HEK293 (cell line): ENCODE measurements around the gene WRAP53.

Experiments used
- CTCF ChIA-PET: fragments of 350-600 bp; formaldehyde crosslinking; extraction: SDS; loops from one replicate; lab custom pipeline; 2021; ENCODE audit warnings: antibody characterized with exemption; lab: Yijun Ruan, JAX
- POLR2A ChIA-PET: fragments of 300-600 bp; formaldehyde crosslinking; extraction: SDS; loops from one replicate; lab custom pipeline; 2020; ENCODE audit warnings: antibody characterized with exemption, inconsistent platforms; lab: Yijun Ruan, JAX
- H3K27ac ChIP-seq: fragments of 200-500 bp; sonication (Bioruptor generic); 2 replicates; pipeline ENCODE4 v1.5.1; 2014; ENCODE audit warnings: low read depth, low read length, control low read depth, inconsistent platforms; ENCODE audit errors: extremely low read depth
- H3K36me3 ChIP-seq, 2 experiments: fragments of 200-500 bp in 1 of 2; sonication (Bioruptor generic) in 1 of 2; 1 replicate in 1 of 2; 2 replicates in 1 of 2; pipeline ENCODE4 v1.5.1; 2014 to 2017; ENCODE audit warnings: inconsistent platforms in 2 of 2, low read length in 2 of 2; ENCODE audit not compliant: control insufficient read depth in 2 of 2, insufficient read depth in 1 of 2
- H3K4me1 ChIP-seq: fragments of 200-500 bp; sonication (Bioruptor generic); 2 replicates; pipeline ENCODE4 v1.5.1; 2014; ENCODE audit warnings: mild to moderate bottlenecking, low read length, inconsistent platforms; ENCODE audit not compliant: control insufficient read depth, insufficient read depth
- H3K4me3 ChIP-seq: 2 replicates; pipeline ENCODE4 v1.5.1; 2011; ENCODE audit warnings: low read depth, mild to moderate bottlenecking, control low read depth, low read length, moderate library complexity
- H3K9me3 ChIP-seq: fragments of 200-500 bp; sonication (Bioruptor generic); 2 replicates; pipeline ENCODE4 v1.5.1; 2014; ENCODE audit warnings: low read depth, low read length, inconsistent platforms; ENCODE audit not compliant: control insufficient read depth, insufficient read depth
- EGR2 ChIP-seq: fragments of 450-650 bp; formaldehyde crosslinking; IDR thresholded peaks from 2 replicates; pipeline ENCODE4 v1.5.1; 2016; ENCODE audit warnings: low read depth, missing biosample characterization, missing genetic modification characterization
- GFI1B ChIP-seq: fragments of 450-650 bp; formaldehyde crosslinking; IDR thresholded peaks from 2 replicates; pipeline ENCODE4 v1.5.1; 2016; ENCODE audit warnings: missing biosample characterization, missing genetic modification characterization
- GLI2 ChIP-seq: fragments of 450-650 bp; formaldehyde crosslinking; IDR thresholded peaks from 2 replicates; pipeline ENCODE4; 2017; ENCODE audit warnings: missing biosample characterization, missing genetic modification characterization, low read depth, borderline replicate concordance
- IKZF3 ChIP-seq: fragments of 450-650 bp; IDR thresholded peaks from 2 replicates; pipeline ENCODE4 v1.5.0; 2018; ENCODE audit warnings: missing biosample characterization, mild to moderate bottlenecking, missing genetic modification characterization, moderate library complexity
- REPIN1 ChIP-seq: fragments of 450-650 bp; formaldehyde crosslinking; IDR thresholded peaks from 2 replicates; pipeline ENCODE4 v1.5.1; 2017; ENCODE audit warnings: missing biosample characterization, missing genetic modification characterization, low read depth
- SALL2 ChIP-seq: fragments of 450-650 bp; formaldehyde crosslinking; IDR thresholded peaks from 2 replicates; pipeline ENCODE4 v1.5.0; 2017; ENCODE audit warnings: missing biosample characterization, mild to moderate bottlenecking, missing genetic modification characterization, borderline replicate concordance
- SCRT1 ChIP-seq: fragments of 450-650 bp; formaldehyde crosslinking; IDR thresholded peaks from 2 replicates; pipeline ENCODE4 v1.5.1; 2016; ENCODE audit warnings: missing biosample characterization, missing genetic modification characterization, borderline replicate concordance
- WT1 ChIP-seq: fragments of 450-650 bp; formaldehyde crosslinking; IDR thresholded peaks from 2 replicates; pipeline ENCODE4 v1.5.1; 2016; ENCODE audit warnings: missing biosample characterization, missing genetic modification characterization
- ZEB2 ChIP-seq: fragments of 450-650 bp; formaldehyde crosslinking; IDR thresholded peaks from 2 replicates; pipeline ENCODE4 v1.5.1; 2016; ENCODE audit warnings: missing biosample characterization, missing genetic modification characterization
- ZNF121 ChIP-seq: fragments of 450-650 bp; formaldehyde crosslinking; IDR thresholded peaks from 2 replicates; pipeline ENCODE4 v1.5.1; 2016; ENCODE audit warnings: missing biosample characterization, missing genetic modification characterization
- ZNF146 ChIP-seq: fragments of 450-650 bp; formaldehyde crosslinking; IDR thresholded peaks from 2 replicates; pipeline ENCODE4 v1.5.1; 2016; ENCODE audit warnings: missing biosample characterization, missing genetic modification characterization
- ZNF19 ChIP-seq: fragments of 450-650 bp; formaldehyde crosslinking; IDR thresholded peaks from 2 replicates; pipeline ENCODE4; 2016; ENCODE audit warnings: missing biosample characterization, missing genetic modification characterization, low read depth
- ZNF274 ChIP-seq, 2 experiments: fragments of 200-500 bp in 1 of 2; fragments of 450-650 bp in 1 of 2; sonication (Bioruptor generic) in 1 of 2; formaldehyde crosslinking in 1 of 2; IDR thresholded peaks; 2 replicates each; pipeline versions ENCODE4 v1.5.1 to v1.6.1; 2014 to 2016; ENCODE audit warnings: borderline replicate concordance in 1 of 2, inconsistent platforms in 1 of 2, low read length in 1 of 2, missing biosample characterization in 1 of 2, missing genetic modification characterization in 1 of 2
- ZNF311 ChIP-seq: fragments of 450-650 bp; formaldehyde crosslinking; IDR thresholded peaks from 2 replicates; pipeline ENCODE4 v1.5.1; 2017; ENCODE audit warnings: missing biosample characterization, missing genetic modification characterization, borderline replicate concordance
- ZNF341 ChIP-seq: fragments of 450-650 bp; formaldehyde crosslinking; IDR thresholded peaks from 2 replicates; pipeline ENCODE4; 2016; ENCODE audit warnings: low read depth, missing biosample characterization, missing genetic modification characterization
- ZNF394 ChIP-seq: fragments of 450-650 bp; formaldehyde crosslinking; IDR thresholded peaks from 2 replicates; pipeline ENCODE4 v1.5.1; 2016; ENCODE audit warnings: missing biosample characterization, missing genetic modification characterization, mild to moderate bottlenecking, moderate library complexity, borderline replicate concordance
- ZNF514 ChIP-seq: fragments of 450-650 bp; formaldehyde crosslinking; IDR thresholded peaks from 2 replicates; pipeline ENCODE4 v1.5.1; 2016; ENCODE audit warnings: missing biosample characterization, missing genetic modification characterization
- ZNF624 ChIP-seq: fragments of 450-650 bp; formaldehyde crosslinking; IDR thresholded peaks from 2 replicates; pipeline ENCODE4 v1.5.1; 2017; ENCODE audit warnings: missing biosample characterization, missing genetic modification characterization
- ZNF629 ChIP-seq: fragments of 450-650 bp; formaldehyde crosslinking; IDR thresholded peaks from 2 replicates; pipeline ENCODE4 v1.5.1; 2017; ENCODE audit warnings: missing biosample characterization, missing genetic modification characterization
- ZNF660 ChIP-seq: fragments of 450-650 bp; IDR thresholded peaks from 2 replicates; pipeline ENCODE4 v1.5.1; 2018; ENCODE audit warnings: missing biosample characterization, mild to moderate bottlenecking, missing genetic modification characterization
- ZNF76 ChIP-seq: fragments of 450-650 bp; formaldehyde crosslinking; IDR thresholded peaks from 2 replicates; pipeline ENCODE4; 2016; ENCODE audit warnings: low read depth, missing biosample characterization, missing genetic modification characterization, borderline replicate concordance
- TF ChIP-seq, protein P1 (sequence below): fragments of 450-650 bp; formaldehyde crosslinking; IDR thresholded peaks from 2 replicates; pipeline ENCODE4 v1.5.1; 2016; ENCODE audit warnings: missing biosample characterization, missing genetic modification characterization, borderline replicate concordance

WRAP53 gene

DNA sequence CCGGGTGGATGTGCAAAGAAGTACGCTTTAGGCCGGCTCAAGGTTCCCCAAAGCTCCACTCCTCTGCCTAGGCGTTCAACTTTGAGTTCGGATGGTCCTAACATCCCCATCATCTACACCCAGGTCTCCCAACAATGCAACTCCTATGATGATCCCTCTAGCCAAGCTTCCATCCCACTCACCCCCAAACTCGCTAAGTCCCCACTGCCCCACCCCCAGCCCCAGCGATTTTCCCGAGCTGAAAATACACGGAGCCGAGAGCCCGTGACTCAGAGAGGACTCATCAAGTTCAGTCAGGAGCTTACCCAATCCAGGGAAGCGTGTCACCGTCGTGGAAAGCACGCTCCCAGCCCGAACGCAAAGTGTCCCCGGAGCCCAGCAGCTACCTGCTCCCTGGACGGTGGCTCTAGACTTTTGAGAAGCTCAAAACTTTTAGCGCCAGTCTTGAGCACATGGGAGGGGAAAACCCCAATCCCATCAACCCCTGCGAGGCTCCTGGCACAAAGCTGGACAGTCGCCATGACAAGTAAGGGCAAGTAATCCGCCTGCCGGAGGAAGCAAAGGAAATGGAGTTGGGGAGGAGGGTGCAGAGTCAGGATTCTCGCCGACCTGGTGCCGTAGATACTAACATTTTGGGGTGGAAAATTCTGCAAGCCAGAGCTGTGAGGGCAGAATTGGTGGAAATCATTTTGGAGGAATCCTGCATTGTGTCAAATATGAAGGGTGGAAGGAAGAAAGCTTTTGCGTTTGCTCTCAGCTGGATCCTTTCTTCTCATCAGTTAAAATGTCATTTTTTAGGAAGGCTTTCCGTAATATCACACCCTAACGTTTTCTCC is 987 bp upstream of the WRAP53 start, which contains the start of gene TP53 (continued):
- peak; percentile 87 for TF ChIP-seq IKZF3 (tag by site-specific recombination)
- no peak for TF ChIP-seq ZNF274 (IDR thresholded peaks at IDR 0.05; ENCODE audit: low read length)
- no peak for TF ChIP-seq ZNF274 (tag by site-specific recombination; IDR thresholded peaks at IDR 0.05; ENCODE audit: borderline replicate concordance)
- peak; percentile 32; the same call in 1 of the 2 replicates for TF ChIP-seq WT1 (tag by site-specific recombination)
- no peak for TF ChIP-seq SCRT1 (tag by site-specific recombination)
- peak; percentile 98 for TF ChIP-seq ZNF76 (tag by site-specific recombination)

DNA sequence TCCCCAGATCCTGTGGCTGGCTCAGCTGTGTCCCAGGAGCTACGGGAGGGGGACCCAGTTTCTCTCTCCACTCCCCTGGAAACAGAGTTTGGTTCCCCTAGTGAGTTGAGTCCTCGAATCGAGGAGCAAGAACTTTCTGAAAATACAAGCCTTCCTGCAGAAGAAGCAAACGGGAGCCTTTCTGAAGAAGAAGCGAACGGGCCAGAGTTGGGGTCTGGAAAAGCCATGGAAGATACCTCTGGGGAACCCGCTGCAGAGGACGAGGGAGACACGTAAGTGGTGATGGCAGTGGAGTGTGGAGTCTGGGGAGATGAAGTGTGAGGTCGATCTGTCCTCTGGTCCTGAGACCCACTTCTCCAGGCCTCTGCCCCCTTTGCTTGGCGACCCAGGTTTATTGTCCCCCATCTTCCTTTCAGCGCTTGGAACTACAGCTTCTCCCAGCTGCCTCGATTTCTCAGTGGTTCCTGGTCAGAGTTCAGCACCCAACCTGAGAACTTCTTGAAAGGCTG is 585 bp downstream of the WRAP53 start:
- Histone ChIP-seq H3K36me3 (peaks cover 28% of the 10 kb centered on the region in 2 experiments; a peak in 2 of 3 replicates), H3K27ac (peak overlapping the region; percentile 75), H3K4me3 (peak overlapping the region; percentile 47), H3K4me1 (peaks cover 13% of the 10 kb centered on the region), H3K9me3 (no peaks in the 10 kb centered on the region)
- CTCF ChIA-PET: interaction anchor here (0.7 to 9.3 kb wide), 27 partner anchors 9 to 1905 kb away, joined by 3 to 207 read pairs (median 8); partner anchors contain the start of genes ATP1B2, CD68, DNAH2 and EFNB3
- POLR2A ChIA-PET: interaction anchor here (0.6 to 6.2 kb wide), 16 partner anchors 15 to 380 kb away, joined by 3 to 215 read pairs (median 18); partner anchors contain the start of genes ATP1B2, CD68, CNTROB and DNAH2
- TF ChIP-seq ZNF311 (tag by site-specific recombination) (no peak), ZNF76 (tag by site-specific recombination) (peak; percentile 67; the same call in 1 of the 2 replicates), ZNF121 (tag by site-specific recombination) (peak; percentile 71)

DNA sequence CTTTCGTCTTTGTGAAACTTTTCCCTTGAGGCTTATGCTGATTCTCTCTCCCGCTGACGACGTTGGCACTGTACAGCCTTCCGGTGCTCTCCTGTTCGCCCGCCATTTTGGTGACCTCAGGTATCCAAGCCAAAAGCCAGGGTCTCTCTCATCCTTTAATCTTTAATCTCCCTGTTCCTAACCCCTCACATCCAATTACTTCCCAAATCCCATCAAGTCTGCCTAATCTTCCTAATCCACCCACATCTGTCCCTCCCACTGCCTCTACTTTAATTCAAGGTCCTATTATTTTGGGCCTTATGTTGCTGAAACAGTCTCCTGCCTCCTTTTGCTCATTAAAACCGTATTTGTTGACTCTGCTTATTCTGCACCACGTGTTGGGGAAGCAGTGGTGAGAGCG is 7.3 kb downstream of the WRAP53 start:
- POLR2A ChIA-PET: no interaction called here

DNA sequence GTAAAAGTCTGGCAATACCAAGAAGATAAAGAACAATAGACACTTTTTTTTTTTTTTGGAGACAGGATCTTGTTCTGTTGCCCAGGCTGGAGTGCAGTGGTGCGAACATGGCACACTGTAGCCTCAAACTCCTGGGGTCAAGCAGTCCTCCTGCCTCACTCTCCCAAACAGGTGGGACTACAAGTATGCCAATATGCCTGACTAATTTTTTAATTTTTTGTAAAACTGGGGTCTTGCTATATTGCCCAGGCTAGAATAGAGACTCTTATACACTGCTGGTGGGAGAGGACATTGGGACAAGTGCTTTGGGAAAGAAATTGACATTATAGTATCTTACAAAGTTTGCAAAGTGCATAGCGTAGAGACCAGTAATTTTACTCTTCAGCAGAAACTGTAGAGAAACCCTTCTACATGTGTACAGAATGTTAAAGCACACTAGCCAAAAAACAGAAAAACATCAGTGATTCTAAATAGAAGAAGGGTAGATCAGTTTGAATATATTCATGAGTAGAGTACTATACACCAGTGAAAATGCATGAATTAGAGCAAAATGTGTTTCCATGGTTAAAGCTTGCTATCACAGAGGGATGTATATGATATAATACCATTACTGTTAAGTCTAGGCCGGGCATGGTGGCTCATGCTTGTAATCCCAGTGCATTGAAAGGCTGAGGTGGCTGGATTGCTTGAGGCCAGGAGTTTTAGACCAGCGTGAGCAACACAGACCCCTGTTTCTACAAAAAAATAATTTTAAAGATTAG is 9.7 kb downstream of the WRAP53 start:
- TF ChIP-seq ZEB2 (tag by site-specific recombination): no peak
- no peak for TF ChIP-seq ZNF514 (tag by site-specific recombination)
- peak; percentile 96 for TF ChIP-seq ZNF146 (tag by site-specific recombination)
- TF ChIP-seq GFI1B: no peak
- no peak for TF ChIP-seq ZNF629 (tag by site-specific recombination)
- TF ChIP-seq ZNF394 (tag by site-specific recombination): no peak
- no peak for TF ChIP-seq REPIN1 (tag by site-specific recombination)
- TF ChIP-seq GLI2 (tag by site-specific recombination): no peak
- no peak for TF ChIP-seq ZNF624 (tag by site-specific recombination)
- TF ChIP-seq ZNF660 (tag by site-specific recombination): no peak
- TF ChIP-seq, protein P1, sequence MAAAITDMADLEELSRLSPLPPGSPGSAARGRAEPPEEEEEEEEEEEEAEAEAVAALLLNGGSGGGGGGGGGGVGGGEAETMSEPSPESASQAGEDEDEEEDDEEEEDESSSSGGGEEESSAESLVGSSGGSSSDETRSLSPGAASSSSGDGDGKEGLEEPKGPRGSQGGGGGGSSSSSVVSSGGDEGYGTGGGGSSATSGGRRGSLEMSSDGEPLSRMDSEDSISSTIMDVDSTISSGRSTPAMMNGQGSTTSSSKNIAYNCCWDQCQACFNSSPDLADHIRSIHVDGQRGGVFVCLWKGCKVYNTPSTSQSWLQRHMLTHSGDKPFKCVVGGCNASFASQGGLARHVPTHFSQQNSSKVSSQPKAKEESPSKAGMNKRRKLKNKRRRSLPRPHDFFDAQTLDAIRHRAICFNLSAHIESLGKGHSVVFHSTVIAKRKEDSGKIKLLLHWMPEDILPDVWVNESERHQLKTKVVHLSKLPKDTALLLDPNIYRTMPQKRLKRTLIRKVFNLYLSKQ (tag by site-specific recombination): no peak
- no peak for TF ChIP-seq SALL2 (tag by site-specific recombination)
- TF ChIP-seq ZNF341 (tag by site-specific recombination): no peak
- peak; percentile 92 for TF ChIP-seq ZNF121 (tag by site-specific recombination)
- CTCF ChIA-PET: no interaction called here

More for the DNA sequence above, 7.3 kb downstream of the WRAP53 start:
- Histone ChIP-seq H3K4me3 (no peak overlapping the region), H3K9me3 (no peaks in the 10 kb centered on the region), H3K27ac (no peak overlapping the region), H3K4me1 (no peaks in the 10 kb centered on the region), H3K36me3 (peaks cover 30 to 52% of the 10 kb centered on the region in 2 experiments; a peak in 2 of 3 replicates)
- TF ChIP-seq EGR2 (tag by site-specific recombination) (0 out of 2 replicates have a peak, but pooled peaks have one; percentile 8), ZNF19 (no peak)
- CTCF ChIA-PET: interaction anchor here (0.6 kb wide), 1 partner anchor 366 kb away, joined by 3 read pairs; no protein-coding TSS in a partner anchor

More for the DNA sequence above, 9.7 kb downstream of the WRAP53 start:
- no peaks in the 10 kb centered on the region for H3K4me1 ChIP-seq
- no peaks in the 10 kb centered on the region for H3K9me3 ChIP-seq
- POLR2A ChIA-PET: no interaction called here
- peaks cover 20 to 69% of the 10 kb centered on the region in 2 experiments; a peak in 2 of 3 replicates for H3K36me3 ChIP-seq
- H3K27ac ChIP-seq: no peak overlapping the region
- H3K4me3 ChIP-seq: no peak overlapping the region
